GM21717 (cell line): ENCODE data around the gene VTI1A.

ENCODE experiments used
- ATAC-seq: cut with Tn5 transposase; IDR thresholded peaks from one replicate; pipeline ENCODE4 v1.9.1; 2021; ENCODE audit warnings: mild to moderate bottlenecking, moderate library complexity; ENCODE audit not compliant: unreplicated experiment

Gene VTI1A

GRCh38 chr10:112503643-112504042 is 56.6 kb downstream of the VTI1A start:
- no peak for ATAC-seq

- ATAC-seq = no peak
These were observed 60.0 kb downstream of the VTI1A start for GRCh38 chr10:112507046-112507445.

GRCh38 chr10:112507988-112508387 is 61.0 kb downstream of the VTI1A start:
- ATAC-seq = no peak

- ATAC-seq = no peak
These were observed 62.7 kb downstream of the VTI1A start for GRCh38 chr10:112509558-112510291.

GRCh38 chr10:112510384-112510783 is 63.4 kb downstream of the VTI1A start:
- ATAC-seq = no peak

GRCh38 chr10:112512294-112512693 is 65.3 kb downstream of the VTI1A start:
- no peak for ATAC-seq

- no peak for ATAC-seq
These were observed 68.1 kb downstream of the VTI1A start for GRCh38 chr10:112515126-112515525.

- no peak for ATAC-seq
These were observed 68.8 kb downstream of the VTI1A start for GRCh38 chr10:112515852-112516251.

GRCh38 chr10:112517451-112517862 is 70.4 kb downstream of the VTI1A start:
- ATAC-seq = no peak

- peak; percentile 81 for ATAC-seq
These were observed 72.2 kb downstream of the VTI1A start for GRCh38 chr10:112519133-112519761.

- ATAC-seq = no peak
These were observed 73.9 kb downstream of the VTI1A start for GRCh38 chr10:112520914-112521313.

GRCh38 chr10:112524641-112525040 is 77.6 kb downstream of the VTI1A start:
- no peak for ATAC-seq

- no peak for ATAC-seq
These were observed 78.2 kb downstream of the VTI1A start for GRCh38 chr10:112525200-112525599.

GRCh38 chr10:112526139-112526538 is 79.1 kb downstream of the VTI1A start:
- ATAC-seq = peak; percentile 75

GRCh38 chr10:112526906-112527305 is 79.9 kb downstream of the VTI1A start:
- no peak for ATAC-seq

- no peak for ATAC-seq
These were observed 81.2 kb downstream of the VTI1A start for GRCh38 chr10:112528235-112528634.

- ATAC-seq = no peak
These were observed 84.4 kb downstream of the VTI1A start for GRCh38 chr10:112531421-112531820.

GRCh38 chr10:112532189-112532588 is 85.2 kb downstream of the VTI1A start:
- peak; percentile 99 for ATAC-seq

GRCh38 chr10:112532956-112533355 is 85.9 kb downstream of the VTI1A start:
- no peak for ATAC-seq

- no peak for ATAC-seq
These were observed 86.9 kb downstream of the VTI1A start for GRCh38 chr10:112533916-112534315.

GRCh38 chr10:112535531-112535951 is 88.5 kb downstream of the VTI1A start:
- ATAC-seq = peak; percentile 42

- no peak for ATAC-seq
These were observed 89.6 kb downstream of the VTI1A start for GRCh38 chr10:112536663-112537062.
